ENCODE results near the gene RAP1GAP2. TPM values are rescaled to one million over a fixed set of nuclear protein-coding genes. Genes with fewer than 3 reads are reported as not detected.

Gene RAP1GAP2
- total RNA-seq, 3 donors from 2014 or later = 26.6 to 45.3 (median 43.3) TPM

DNA sequence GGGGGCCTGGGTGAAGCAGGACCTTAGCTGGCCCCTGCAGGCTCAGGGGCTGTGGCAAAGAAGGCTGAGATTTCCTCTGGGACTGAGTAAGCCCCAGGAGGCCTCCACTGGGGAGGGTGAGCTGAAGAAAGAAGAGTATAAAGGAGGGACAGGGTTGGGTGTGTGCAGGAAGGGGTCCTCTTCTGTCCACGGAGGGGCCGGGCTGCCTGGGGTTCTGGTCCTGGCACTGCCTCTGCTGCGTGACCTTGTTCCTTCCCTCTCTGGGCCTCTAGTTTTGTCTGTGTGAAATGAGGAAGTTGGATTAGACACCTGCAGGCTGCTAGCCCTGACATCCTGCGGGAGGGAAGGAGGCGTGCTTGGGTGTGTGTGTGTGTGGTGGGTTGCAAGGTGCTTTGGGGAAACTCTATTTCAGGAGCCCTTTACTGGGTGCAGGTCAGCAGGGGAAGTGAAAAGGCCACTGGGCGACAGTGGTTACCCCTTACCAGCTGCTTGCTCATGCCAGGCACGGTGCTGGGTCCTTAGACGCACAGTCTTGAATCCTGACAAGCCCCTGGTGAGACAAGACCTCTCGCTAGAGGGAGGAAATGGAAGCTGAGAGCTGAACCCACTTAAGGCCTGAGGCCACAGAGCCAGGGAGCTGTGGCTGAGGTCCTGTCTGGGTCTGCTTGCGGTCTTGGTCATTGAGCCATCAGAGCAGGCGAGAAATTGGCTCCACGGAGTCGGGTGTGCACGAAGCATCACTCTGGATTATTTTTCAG is 206.5 kb downstream of the RAP1GAP2 start:
- intact Hi-C loops (cut with DNase I, micrococcal nuclease) = no loop called here
- TF ChIP-seq, protein P1, sequence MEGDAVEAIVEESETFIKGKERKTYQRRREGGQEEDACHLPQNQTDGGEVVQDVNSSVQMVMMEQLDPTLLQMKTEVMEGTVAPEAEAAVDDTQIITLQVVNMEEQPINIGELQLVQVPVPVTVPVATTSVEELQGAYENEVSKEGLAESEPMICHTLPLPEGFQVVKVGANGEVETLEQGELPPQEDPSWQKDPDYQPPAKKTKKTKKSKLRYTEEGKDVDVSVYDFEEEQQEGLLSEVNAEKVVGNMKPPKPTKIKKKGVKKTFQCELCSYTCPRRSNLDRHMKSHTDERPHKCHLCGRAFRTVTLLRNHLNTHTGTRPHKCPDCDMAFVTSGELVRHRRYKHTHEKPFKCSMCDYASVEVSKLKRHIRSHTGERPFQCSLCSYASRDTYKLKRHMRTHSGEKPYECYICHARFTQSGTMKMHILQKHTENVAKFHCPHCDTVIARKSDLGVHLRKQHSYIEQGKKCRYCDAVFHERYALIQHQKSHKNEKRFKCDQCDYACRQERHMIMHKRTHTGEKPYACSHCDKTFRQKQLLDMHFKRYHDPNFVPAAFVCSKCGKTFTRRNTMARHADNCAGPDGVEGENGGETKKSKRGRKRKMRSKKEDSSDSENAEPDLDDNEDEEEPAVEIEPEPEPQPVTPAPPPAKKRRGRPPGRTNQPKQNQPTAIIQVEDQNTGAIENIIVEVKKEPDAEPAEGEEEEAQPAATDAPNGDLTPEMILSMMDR (IDR thresholded peaks at IDR 0.05) = no peak
- DNase-seq = peak; percentile 38 to 79 (median 53)
- no peaks in the 10 kb centered on the region for H3K9me3 ChIP-seq
- H3K4me1 ChIP-seq (ENCODE audit: low read depth) = peaks cover 12% of the 10 kb centered on the region
- no peaks in the 10 kb centered on the region for H3K36me3 ChIP-seq (ENCODE audit: low read depth)
- no peak overlapping the region for H3K4me3 ChIP-seq
- ATAC-seq = peak; percentile 59

DNA sequence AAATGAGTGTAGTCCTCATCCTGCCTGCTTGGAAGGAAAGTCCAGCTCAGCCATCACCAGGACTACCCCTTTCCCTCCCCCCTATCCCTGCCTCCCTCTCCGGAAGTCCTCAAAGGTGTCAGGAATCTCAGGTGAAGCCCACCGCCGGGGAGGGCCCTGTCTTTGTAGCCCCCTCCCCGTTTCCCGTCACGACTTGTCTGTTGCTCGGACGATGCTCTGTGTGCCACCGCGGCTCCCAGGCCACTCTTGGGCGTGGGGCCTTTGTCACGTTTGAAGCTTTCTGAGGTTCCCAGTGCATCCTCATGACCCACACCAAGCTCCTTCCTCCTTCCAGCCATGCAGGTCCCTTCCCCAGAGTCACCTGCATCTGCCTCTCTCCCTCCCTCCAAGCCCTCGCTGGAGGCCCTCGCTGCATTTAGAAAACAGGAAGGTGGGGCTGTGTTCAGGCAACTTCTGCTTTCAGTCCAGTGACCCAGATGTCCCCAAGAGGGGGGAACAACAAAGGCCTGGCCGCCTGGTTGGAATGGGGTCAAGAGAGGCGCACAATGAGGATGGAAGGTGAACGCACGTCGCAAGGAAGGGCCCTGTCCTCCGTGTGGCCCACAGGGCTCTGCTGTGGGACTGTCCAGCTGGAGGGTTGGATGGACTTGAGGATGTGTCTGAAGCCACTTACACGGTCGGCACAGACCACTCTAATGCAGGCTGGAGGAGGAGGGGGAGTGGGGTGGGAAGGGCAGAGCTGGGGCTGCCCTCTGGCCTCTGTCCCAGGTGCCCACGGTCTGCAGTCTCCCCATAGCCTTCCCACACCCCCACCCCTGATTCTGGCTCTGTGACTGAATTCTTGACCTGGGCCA is 207.3 kb downstream of the RAP1GAP2 start:
- Histone ChIP-seq H3K4me3 (no peak overlapping the region), H3K4me1 (ENCODE audit: low read depth) (peaks cover 12% of the 10 kb centered on the region), H3K9me3 (no peaks in the 10 kb centered on the region), H3K36me3 (ENCODE audit: low read depth) (no peaks in the 10 kb centered on the region)
- DNase-seq (peak; percentile 41 to 73 (median 52)), ATAC-seq (peak; percentile 28)
- intact Hi-C loops (cut with DNase I, micrococcal nuclease) = no loop called here
- TF ChIP-seq, protein P1 (IDR thresholded peaks at IDR 0.05) = no peak

DNA sequence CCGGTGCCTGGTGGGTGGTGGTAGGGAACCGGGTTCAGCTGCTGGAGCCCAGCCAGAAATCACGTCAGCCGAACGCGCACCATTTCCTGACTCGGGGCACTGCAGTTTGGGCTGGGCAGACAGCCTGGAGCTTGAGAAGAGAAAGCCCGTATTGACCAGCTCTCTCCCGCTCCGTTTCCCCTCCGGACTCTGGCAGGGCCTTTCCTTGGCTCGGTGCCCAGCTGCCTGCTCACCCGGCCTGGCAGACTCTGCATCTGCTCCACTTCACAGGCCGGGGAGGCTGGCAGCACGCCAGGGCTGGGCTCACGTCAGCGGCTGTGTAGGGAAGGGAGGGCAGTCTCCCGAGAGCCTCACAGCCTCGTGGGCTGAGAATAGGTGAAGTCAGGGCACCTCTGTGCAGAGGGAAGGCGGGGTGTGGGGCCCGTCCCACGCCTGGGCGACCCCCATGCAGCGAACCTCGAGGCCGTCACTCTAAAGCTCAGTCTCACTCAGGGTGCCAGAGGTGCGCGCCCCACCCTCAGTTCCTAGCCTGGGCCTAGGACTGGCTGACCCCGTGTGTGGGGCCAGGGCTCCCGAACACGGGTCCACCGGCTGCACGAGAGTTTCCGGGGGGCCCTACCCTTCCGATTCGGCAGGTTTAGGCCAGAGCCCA is 208.0 kb downstream of the RAP1GAP2 start:
- DNase-seq (peak; percentile 98), ATAC-seq (peak; percentile 90)
- TF ChIP-seq, protein P1 (IDR thresholded peaks at IDR 0.05) = no peak
- peaks cover 12% of the 10 kb centered on the region for H3K4me1 ChIP-seq (ENCODE audit: low read depth)
- H3K36me3 ChIP-seq (ENCODE audit: low read depth) = no peaks in the 10 kb centered on the region
- no peaks in the 10 kb centered on the region for H3K9me3 ChIP-seq
- intact Hi-C loops (cut with DNase I, micrococcal nuclease) = no loop called here
- H3K4me3 ChIP-seq = no peak overlapping the region

DNA sequence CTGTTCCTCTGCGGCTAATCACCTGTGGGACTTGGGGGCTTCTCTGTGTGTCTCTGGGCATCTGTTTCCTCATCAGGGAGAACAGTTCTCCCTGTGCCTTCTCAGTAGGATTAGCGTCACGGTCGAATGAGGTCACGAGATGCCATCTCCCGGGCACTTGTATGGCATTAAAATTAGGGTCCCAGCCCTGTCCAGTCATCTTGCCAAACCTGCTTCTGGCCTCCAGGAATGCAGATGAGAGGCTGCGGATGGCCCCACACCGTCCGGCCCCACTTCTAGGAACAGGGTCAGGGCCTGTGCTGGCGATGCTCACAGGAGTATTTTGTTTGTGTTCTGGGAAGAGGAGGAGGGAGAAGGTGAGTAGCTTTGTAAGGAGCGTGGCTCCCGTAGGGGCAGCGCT is 208.7 kb downstream of the RAP1GAP2 start:
- DNase-seq (peak in 2 of 3 donors; percentile 21 to 43), ATAC-seq (no peak)
- intact Hi-C loops (cut with DNase I, micrococcal nuclease) = no loop called here
- H3K9me3 ChIP-seq = no peaks in the 10 kb centered on the region
- TF ChIP-seq, protein P1 (IDR thresholded peaks at IDR 0.05) = no peak
- H3K4me1 ChIP-seq (ENCODE audit: low read depth) = peaks cover 12% of the 10 kb centered on the region
- H3K4me3 ChIP-seq = no peak overlapping the region
- H3K36me3 ChIP-seq (ENCODE audit: low read depth) = no peaks in the 10 kb centered on the region

DNA sequence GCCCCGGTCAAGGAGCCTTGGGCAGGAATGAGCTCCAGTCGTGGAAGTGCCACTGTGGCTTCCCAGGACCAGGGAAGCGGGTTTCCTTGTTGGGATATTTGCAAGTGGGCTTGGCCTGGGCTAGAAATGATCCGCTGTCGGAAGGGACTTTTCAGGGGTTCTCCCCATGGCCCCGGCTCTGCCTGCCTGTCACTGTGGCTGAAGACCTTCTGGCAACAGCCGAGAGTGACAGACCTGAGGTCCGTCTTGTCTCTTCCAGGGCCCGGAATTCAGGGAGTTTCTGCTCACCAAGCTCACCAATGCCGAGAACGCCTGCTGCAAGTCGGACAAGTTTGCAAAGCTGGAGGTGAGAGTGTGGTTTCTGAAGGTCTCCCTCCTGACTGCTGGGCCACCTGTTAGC is 209.5 kb downstream of the RAP1GAP2 start:
- H3K4me3 ChIP-seq = no peak overlapping the region
- peak in 2 of 3 donors; percentile 14 to 29 for DNase-seq
- TF ChIP-seq, protein P1 (IDR thresholded peaks at IDR 0.05) = no peak
- intact Hi-C loops (cut with DNase I, micrococcal nuclease) = no loop called here
- no peaks in the 10 kb centered on the region for H3K36me3 ChIP-seq (ENCODE audit: low read depth)
- peaks cover 12% of the 10 kb centered on the region for H3K4me1 ChIP-seq (ENCODE audit: low read depth)
- no peaks in the 10 kb centered on the region for H3K9me3 ChIP-seq
- ATAC-seq = no peak

All from mucosa of descending colon (tissue), 3 donors.